ENCODE data around the gene ENO3. TPM values are rescaled to one million over a fixed set of nuclear protein-coding genes. Genes with fewer than 3 reads are reported as not detected.
A peak's percentile ranks its signal among the peaks of the same experiment; 100 is the strongest.

ENO3 gene
- total RNA-seq, 1 donor = 3.9 TPM

GRCh38 chr17:4944163-4944553, 6.8 kb upstream of the ENO3 start:
- H3K9me3 ChIP-seq (ENCODE audit: low read depth, low read length) = no peaks in the 10 kb centered on the region
- peaks cover 67% of the 10 kb centered on the region for H3K4me1 ChIP-seq (ENCODE audit: insufficient read depth, low read length)
- H3K4me3 ChIP-seq (ENCODE audit: low read length) = peak overlapping the region; percentile 99

GRCh38 chr17:4944554-4945175, 6.3 kb upstream of the ENO3 start:
- Histone ChIP-seq H3K4me1 (ENCODE audit: insufficient read depth, low read length) (peaks cover 63% of the 10 kb centered on the region), H3K27me3 (ENCODE audit: insufficient read depth, low read length) (no peaks in the 10 kb centered on the region), H3K4me3 (ENCODE audit: low read length) (peak overlapping the region; percentile 99), H3K9me3 (ENCODE audit: low read depth, low read length) (no peaks in the 10 kb centered on the region)

More at GRCh38 chr17:4944163-4944553, 6.8 kb upstream of the ENO3 start:
- H3K27me3 ChIP-seq (ENCODE audit: insufficient read depth, low read length) = no peaks in the 10 kb centered on the region

- H3K4me1 ChIP-seq (ENCODE audit: insufficient read depth, low read length) = peaks cover 67% of the 10 kb centered on the region
- no peaks in the 10 kb centered on the region for H3K9me3 ChIP-seq (ENCODE audit: low read depth, low read length)
- H3K4me3 ChIP-seq (ENCODE audit: low read length) = peak overlapping the region; percentile 99
- H3K27me3 ChIP-seq (ENCODE audit: insufficient read depth, low read length) = no peaks in the 10 kb centered on the region
Observed at GRCh38 chr17:4945176-4945943, 5.6 kb upstream of the ENO3 start.

GRCh38 chr17:4945944-4946280, 5.0 kb upstream of the ENO3 start:
- Histone ChIP-seq H3K27me3 (ENCODE audit: insufficient read depth, low read length) (no peaks in the 10 kb centered on the region), H3K4me3 (ENCODE audit: low read length) (peak overlapping the region; percentile 99), H3K9me3 (ENCODE audit: low read depth, low read length) (no peaks in the 10 kb centered on the region), H3K4me1 (ENCODE audit: insufficient read depth, low read length) (peaks cover 72% of the 10 kb centered on the region)

GRCh38 chr17:4946312-4946976, 4.5 kb upstream of the ENO3 start:
- peak overlapping the region; percentile 99 for H3K4me3 ChIP-seq (ENCODE audit: low read length)
- peaks cover 72% of the 10 kb centered on the region for H3K4me1 ChIP-seq (ENCODE audit: insufficient read depth, low read length)
- H3K9me3 ChIP-seq (ENCODE audit: low read depth, low read length) = no peaks in the 10 kb centered on the region
- no peaks in the 10 kb centered on the region for H3K27me3 ChIP-seq (ENCODE audit: insufficient read depth, low read length)

- Histone ChIP-seq H3K4me3 (ENCODE audit: low read length) (peak overlapping the region; percentile 99), H3K27me3 (ENCODE audit: insufficient read depth, low read length) (no peaks in the 10 kb centered on the region), H3K4me1 (ENCODE audit: insufficient read depth, low read length) (peaks cover 69% of the 10 kb centered on the region), H3K9me3 (ENCODE audit: low read depth, low read length) (no peaks in the 10 kb centered on the region)
Observed at GRCh38 chr17:4947010-4947410, 3.9 kb upstream of the ENO3 start.

GRCh38 chr17:4947411-4948165, 3.3 kb upstream of the ENO3 start:
- H3K9me3 ChIP-seq (ENCODE audit: low read depth, low read length) = no peaks in the 10 kb centered on the region
- H3K4me3 ChIP-seq (ENCODE audit: low read length) = peak overlapping the region; percentile 99
- H3K4me1 ChIP-seq (ENCODE audit: insufficient read depth, low read length) = peaks cover 63% of the 10 kb centered on the region
- H3K27me3 ChIP-seq (ENCODE audit: insufficient read depth, low read length) = no peaks in the 10 kb centered on the region

GRCh38 chr17:4948166-4948930, 2.6 kb upstream of the ENO3 start, which contains the start of gene PFN1:
PFN1 (minus strand) TSS chr17:4948530; CDS start chr17:4948394, 136 bp downstream.
- Histone ChIP-seq H3K4me3 (ENCODE audit: low read length) (peak within 1 kb of the TSS; percentile 99), H3K9me3 (ENCODE audit: low read depth, low read length) (no peaks in the 10 kb centered on the region), H3K4me1 (ENCODE audit: insufficient read depth, low read length) (peaks cover 56% of the 10 kb centered on the region), H3K27me3 (ENCODE audit: insufficient read depth, low read length) (no peaks in the 10 kb centered on the region)

- Histone ChIP-seq H3K27me3 (ENCODE audit: insufficient read depth, low read length) (no peaks in the 10 kb centered on the region), H3K4me1 (ENCODE audit: insufficient read depth, low read length) (peaks cover 50% of the 10 kb centered on the region), H3K9me3 (ENCODE audit: low read depth, low read length) (no peaks in the 10 kb centered on the region), H3K4me3 (ENCODE audit: low read length) (peak overlapping the region; percentile 99)
Observed at GRCh38 chr17:4948931-4949320, 2.0 kb upstream of the ENO3 start.

- H3K27me3 ChIP-seq (ENCODE audit: insufficient read depth, low read length) = no peaks in the 10 kb centered on the region
- H3K9me3 ChIP-seq (ENCODE audit: low read depth, low read length) = no peaks in the 10 kb centered on the region
- peak overlapping the region; percentile 99 for H3K4me3 ChIP-seq (ENCODE audit: low read length)
- peaks cover 44% of the 10 kb centered on the region for H3K4me1 ChIP-seq (ENCODE audit: insufficient read depth, low read length)
Observed at GRCh38 chr17:4949321-4950074, 1.4 kb upstream of the ENO3 start.

- Histone ChIP-seq H3K27me3 (ENCODE audit: insufficient read depth, low read length) (no peaks in the 10 kb centered on the region), H3K9me3 (ENCODE audit: low read depth, low read length) (no peaks in the 10 kb centered on the region), H3K4me1 (ENCODE audit: insufficient read depth, low read length) (peaks cover 37% of the 10 kb centered on the region), H3K4me3 (ENCODE audit: low read length) (peak overlapping the region; percentile 40)
Observed at GRCh38 chr17:4950075-4950745, 709 bp upstream of the ENO3 start.

- no peak overlapping the region for H3K4me3 ChIP-seq (ENCODE audit: low read length)
- H3K27me3 ChIP-seq (ENCODE audit: insufficient read depth, low read length) = no peaks in the 10 kb centered on the region
- H3K4me1 ChIP-seq (ENCODE audit: insufficient read depth, low read length) = peaks cover 24% of the 10 kb centered on the region
- no peaks in the 10 kb centered on the region for H3K9me3 ChIP-seq (ENCODE audit: low read depth, low read length)
Observed at GRCh38 chr17:4951486-4951885, 567 bp downstream of the ENO3 start.

GRCh38 chr17:4953451-4953961, 2.6 kb downstream of the ENO3 start:
- H3K4me1 ChIP-seq (ENCODE audit: insufficient read depth, low read length) = peaks cover 18% of the 10 kb centered on the region
- no peaks in the 10 kb centered on the region for H3K9me3 ChIP-seq (ENCODE audit: low read depth, low read length)
- H3K4me3 ChIP-seq (ENCODE audit: low read length) = no peak overlapping the region
- H3K27me3 ChIP-seq (ENCODE audit: insufficient read depth, low read length) = no peaks in the 10 kb centered on the region

All from mononuclear cell (primary cell).